Panc1 (cell line): ENCODE measurements around the gene MRPL27. TPM values are rescaled to one million over a fixed set of nuclear protein-coding genes. Genes with fewer than 3 reads are reported as not detected.

Source experiments
- ATAC-seq: fragments of 200-7000 bp; cut with Tn5 transposase; 2 replicates; pipeline ENCODE4 v1.9.1; 2020; ENCODE audit warnings: mild to moderate bottlenecking, moderate library complexity
- BruUV-seq: library from RNA; stranded (reverse); fragments of 400-500 nt; replicated peaks from 2 replicates; lab custom pipeline; 2021; lab: Mats Ljungman, UMichigan
- CTCF ChIA-PET: fragments of 300-600 bp; sonication (Branson Sonifier 250); formaldehyde crosslinking; loops from one replicate; lab custom pipeline; 2022; ENCODE audit warnings: antibody characterized with exemption; lab: Charles Lee
- POLR2A ChIA-PET: fragments of 300-600 bp; sonication (Branson Sonifier 250); formaldehyde crosslinking; loops from one replicate; lab custom pipeline; 2022; ENCODE audit warnings: antibody characterized with exemption; lab: Charles Lee
- DNase-seq: peaks from one replicate; pipeline ENCODE4 v3.0.0-alpha.2; 2010; ENCODE audit warnings: low read depth, low spot score
- H3K27ac ChIP-seq: 2 replicates; pipeline ENCODE4 v1.5.1; 2011; ENCODE audit warnings: mild to moderate bottlenecking, low read length, inconsistent platforms
- H3K27me3 ChIP-seq: fragments of 200-500 bp; sonication (Bioruptor generic); 2 replicates; pipeline ENCODE4 v1.6.0; 2014; ENCODE audit warnings: low read length, inconsistent platforms; ENCODE audit not compliant: control insufficient read depth, insufficient read depth
- H3K36me3 ChIP-seq: fragments of 200-500 bp; sonication (Bioruptor generic); 2 replicates; pipeline ENCODE4 v1.5.1; 2014; ENCODE audit warnings: inconsistent platforms, mild to moderate bottlenecking, low read length, moderate library complexity; ENCODE audit not compliant: control insufficient read depth, insufficient read depth
- H3K4me1 ChIP-seq: 2 replicates; pipeline ENCODE4 v1.5.1; 2011; ENCODE audit warnings: inconsistent platforms, mild to moderate bottlenecking, low read length, moderate library complexity; ENCODE audit not compliant: control insufficient read depth, insufficient read depth
- H3K4me3 ChIP-seq, 2 experiments: 2 replicates each; pipeline ENCODE4 v1.5.1; 2011 to 2012; ENCODE audit warnings: low read depth in 2 of 2, low read length in 2 of 2, mild to moderate bottlenecking in 2 of 2, inconsistent platforms in 1 of 2, moderate library complexity in 1 of 2
- H3K9me3 ChIP-seq: fragments of 200-500 bp; sonication (Bioruptor generic); 2 replicates; pipeline ENCODE4 v1.5.1; 2014; ENCODE audit warnings: low read depth, mild to moderate bottlenecking, inconsistent platforms, low read length, moderate library complexity; ENCODE audit not compliant: control insufficient read depth, insufficient read depth
- POLR2AphosphoS5 ChIP-seq: IDR thresholded peaks from 2 replicates; pipeline ENCODE4 v1.6.1; 2012; ENCODE audit warnings: mild to moderate bottlenecking, low read depth, low read length, moderate library complexity
- SIN3A ChIP-seq: IDR thresholded peaks from 2 replicates; pipeline ENCODE4 v1.6.1; 2012; ENCODE audit warnings: low read depth, mild to moderate bottlenecking, low read length, moderate library complexity, borderline replicate concordance; ENCODE audit not compliant: insufficient read depth
- TCF7L2 ChIP-seq: IDR thresholded peaks from 2 replicates; pipeline ENCODE4 v1.6.1; 2011; ENCODE audit warnings: mild to moderate bottlenecking, low read depth, low read length, inconsistent platforms
- in situ Hi-C: cut with HindIII; loops from 2 replicates; pipeline ENCODE4 v1.10.0; 2016; ENCODE audit warnings: low sequenced_read_pairs, low pct_unique_long_range_greater_than_20kb
- intact Hi-C: fragments of 100-400 bp; cut with micrococcal nuclease; formaldehyde crosslinking; loops from one replicate; pipeline ENCODE4 v1.10.0; 2022; ENCODE audit not compliant: unreplicated experiment
- total RNA-seq: library from RNA; stranded (reverse); gene quantifications from one replicate; pipeline ENCODE4 v1.2.1, GENCODE V29; 2021; ENCODE audit not compliant: unreplicated experiment
- TF ChIP-seq, protein P1 (sequence below): fragments of 450-650 bp; IDR thresholded peaks from 2 replicates; pipeline ENCODE4 v1.5.1; 2017; ENCODE audit warnings: mild to moderate bottlenecking
- TF ChIP-seq, protein P2 (sequence below), 2 experiments: IDR thresholded peaks; 2 replicates each; pipeline ENCODE4 v1.6.1; 2011 to 2012; ENCODE audit warnings: low read depth in 2 of 2, control low read depth in 1 of 2, low read length in 1 of 2, mild to moderate bottlenecking in 1 of 2, moderate library complexity in 1 of 2; ENCODE audit not compliant: insufficient read depth in 1 of 2

Gene MRPL27
- total RNA-seq, 1 experiment from 2014 or later, result 136 TPM

DNA sequence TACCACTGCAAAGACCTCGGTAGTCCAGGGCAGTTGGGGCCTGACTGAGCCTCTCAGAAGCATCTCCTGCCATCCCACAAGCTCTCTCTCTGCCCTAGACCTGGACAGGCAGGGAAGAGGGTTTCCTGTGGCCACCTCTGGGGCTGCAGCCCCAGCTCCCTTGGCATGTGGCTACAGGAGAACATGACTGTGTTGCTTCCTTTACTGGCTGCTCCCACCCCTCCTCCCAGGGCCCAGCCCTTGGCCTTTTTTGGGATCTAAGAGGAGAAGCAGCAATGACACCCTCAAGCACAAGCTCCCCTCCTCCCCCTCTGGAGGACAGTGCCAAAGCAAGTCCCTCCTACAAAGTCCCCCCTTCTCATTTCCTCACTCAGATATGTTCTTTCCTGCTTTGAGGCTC is 5.6 kb downstream of the MRPL27 start:
- in situ Hi-C loops (no loop called here), intact Hi-C loops (no loop called here)
- Histone ChIP-seq H3K27ac (no peak overlapping the region), H3K27me3 (no peaks in the 10 kb centered on the region), H3K4me3 (no peak overlapping the region), H3K36me3 (peaks cover 21% of the 10 kb centered on the region), H3K9me3 (no peaks in the 10 kb centered on the region), H3K4me1 (peaks cover 12% of the 10 kb centered on the region)
- CTCF ChIA-PET, result no interaction called here
- POLR2A ChIA-PET, result no interaction called here
- BruUV-seq, result no TSS peak
- DNase-seq, result no peak
- TF ChIP-seq, protein P1, sequence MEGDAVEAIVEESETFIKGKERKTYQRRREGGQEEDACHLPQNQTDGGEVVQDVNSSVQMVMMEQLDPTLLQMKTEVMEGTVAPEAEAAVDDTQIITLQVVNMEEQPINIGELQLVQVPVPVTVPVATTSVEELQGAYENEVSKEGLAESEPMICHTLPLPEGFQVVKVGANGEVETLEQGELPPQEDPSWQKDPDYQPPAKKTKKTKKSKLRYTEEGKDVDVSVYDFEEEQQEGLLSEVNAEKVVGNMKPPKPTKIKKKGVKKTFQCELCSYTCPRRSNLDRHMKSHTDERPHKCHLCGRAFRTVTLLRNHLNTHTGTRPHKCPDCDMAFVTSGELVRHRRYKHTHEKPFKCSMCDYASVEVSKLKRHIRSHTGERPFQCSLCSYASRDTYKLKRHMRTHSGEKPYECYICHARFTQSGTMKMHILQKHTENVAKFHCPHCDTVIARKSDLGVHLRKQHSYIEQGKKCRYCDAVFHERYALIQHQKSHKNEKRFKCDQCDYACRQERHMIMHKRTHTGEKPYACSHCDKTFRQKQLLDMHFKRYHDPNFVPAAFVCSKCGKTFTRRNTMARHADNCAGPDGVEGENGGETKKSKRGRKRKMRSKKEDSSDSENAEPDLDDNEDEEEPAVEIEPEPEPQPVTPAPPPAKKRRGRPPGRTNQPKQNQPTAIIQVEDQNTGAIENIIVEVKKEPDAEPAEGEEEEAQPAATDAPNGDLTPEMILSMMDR, result no peak
- no peak for TF ChIP-seq TCF7L2
- TF ChIP-seq POLR2AphosphoS5, result no peak
- no peak for TF ChIP-seq SIN3A
- TF ChIP-seq, protein P2, sequence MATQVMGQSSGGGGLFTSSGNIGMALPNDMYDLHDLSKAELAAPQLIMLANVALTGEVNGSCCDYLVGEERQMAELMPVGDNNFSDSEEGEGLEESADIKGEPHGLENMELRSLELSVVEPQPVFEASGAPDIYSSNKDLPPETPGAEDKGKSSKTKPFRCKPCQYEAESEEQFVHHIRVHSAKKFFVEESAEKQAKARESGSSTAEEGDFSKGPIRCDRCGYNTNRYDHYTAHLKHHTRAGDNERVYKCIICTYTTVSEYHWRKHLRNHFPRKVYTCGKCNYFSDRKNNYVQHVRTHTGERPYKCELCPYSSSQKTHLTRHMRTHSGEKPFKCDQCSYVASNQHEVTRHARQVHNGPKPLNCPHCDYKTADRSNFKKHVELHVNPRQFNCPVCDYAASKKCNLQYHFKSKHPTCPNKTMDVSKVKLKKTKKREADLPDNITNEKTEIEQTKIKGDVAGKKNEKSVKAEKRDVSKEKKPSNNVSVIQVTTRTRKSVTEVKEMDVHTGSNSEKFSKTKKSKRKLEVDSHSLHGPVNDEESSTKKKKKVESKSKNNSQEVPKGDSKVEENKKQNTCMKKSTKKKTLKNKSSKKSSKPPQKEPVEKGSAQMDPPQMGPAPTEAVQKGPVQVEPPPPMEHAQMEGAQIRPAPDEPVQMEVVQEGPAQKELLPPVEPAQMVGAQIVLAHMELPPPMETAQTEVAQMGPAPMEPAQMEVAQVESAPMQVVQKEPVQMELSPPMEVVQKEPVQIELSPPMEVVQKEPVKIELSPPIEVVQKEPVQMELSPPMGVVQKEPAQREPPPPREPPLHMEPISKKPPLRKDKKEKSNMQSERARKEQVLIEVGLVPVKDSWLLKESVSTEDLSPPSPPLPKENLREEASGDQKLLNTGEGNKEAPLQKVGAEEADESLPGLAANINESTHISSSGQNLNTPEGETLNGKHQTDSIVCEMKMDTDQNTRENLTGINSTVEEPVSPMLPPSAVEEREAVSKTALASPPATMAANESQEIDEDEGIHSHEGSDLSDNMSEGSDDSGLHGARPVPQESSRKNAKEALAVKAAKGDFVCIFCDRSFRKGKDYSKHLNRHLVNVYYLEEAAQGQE (IDR thresholded peaks at IDR 0.05; ENCODE audit: insufficient read depth in 1 of 2, low read depth in 2 of 2, low read length in 1 of 2), result no peak
- no peak for ATAC-seq

DNA sequence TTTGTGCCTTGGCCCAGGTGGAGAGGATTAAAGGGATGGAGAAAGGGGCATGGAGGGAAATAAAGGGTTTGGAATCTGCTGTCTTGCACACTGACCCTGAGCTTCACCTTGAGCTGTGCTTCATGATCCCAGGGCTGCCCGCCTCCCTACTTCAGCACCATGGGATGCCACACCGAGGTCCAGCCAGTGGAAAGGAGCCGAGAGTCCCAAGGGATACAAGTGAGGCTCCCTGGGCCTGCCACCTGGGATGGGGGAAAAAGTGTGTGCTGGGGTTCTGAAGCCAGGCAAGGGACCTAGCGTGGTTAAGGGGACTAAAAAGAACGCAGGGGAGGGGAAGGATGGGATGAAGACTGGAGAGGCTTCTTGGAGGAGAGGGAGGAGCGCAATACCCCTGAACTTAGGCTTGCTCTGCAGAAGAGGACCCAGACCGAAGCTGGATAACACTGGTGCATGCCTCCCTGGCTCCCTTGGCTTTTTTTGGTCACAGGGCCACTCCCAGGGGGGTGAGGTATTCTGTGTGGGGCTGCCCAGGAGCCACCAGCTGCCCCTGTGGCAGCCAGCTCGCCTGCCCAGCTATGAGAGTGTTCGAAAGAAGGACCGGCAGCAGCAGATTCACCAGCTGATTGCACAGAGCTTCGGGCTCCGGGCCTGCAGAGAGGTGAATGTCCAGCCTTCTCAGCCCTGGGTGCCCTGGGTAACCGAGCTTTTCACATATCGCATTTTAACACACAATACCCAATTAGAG is 7.2 kb downstream of the MRPL27 start:
- ATAC-seq (no peak), DNase-seq (no peak)
- Histone ChIP-seq H3K4me1 (peaks cover 7% of the 10 kb centered on the region; the same call in 1 of the 2 replicates), H3K9me3 (no peaks in the 10 kb centered on the region), H3K36me3 (peaks cover 21% of the 10 kb centered on the region), H3K27ac (no peak overlapping the region), H3K27me3 (no peaks in the 10 kb centered on the region), H3K4me3 (no peak overlapping the region)
- TF ChIP-seq SIN3A, result no peak
- 0 out of 2 replicates have a peak, but pooled peaks have one; percentile 16 for TF ChIP-seq POLR2AphosphoS5
- no peak for TF ChIP-seq TCF7L2
- ChIA-PET CTCF (interaction anchor here (1.1 to 1.2 kb wide), 2 partner anchors 164 to 168 kb away, joined by 3 to 4 read pairs; no protein-coding TSS in a partner anchor), POLR2A (no interaction called here)
- no TSS peak for BruUV-seq
- in situ Hi-C loops (no loop called here), intact Hi-C loops (no loop called here)

DNA sequence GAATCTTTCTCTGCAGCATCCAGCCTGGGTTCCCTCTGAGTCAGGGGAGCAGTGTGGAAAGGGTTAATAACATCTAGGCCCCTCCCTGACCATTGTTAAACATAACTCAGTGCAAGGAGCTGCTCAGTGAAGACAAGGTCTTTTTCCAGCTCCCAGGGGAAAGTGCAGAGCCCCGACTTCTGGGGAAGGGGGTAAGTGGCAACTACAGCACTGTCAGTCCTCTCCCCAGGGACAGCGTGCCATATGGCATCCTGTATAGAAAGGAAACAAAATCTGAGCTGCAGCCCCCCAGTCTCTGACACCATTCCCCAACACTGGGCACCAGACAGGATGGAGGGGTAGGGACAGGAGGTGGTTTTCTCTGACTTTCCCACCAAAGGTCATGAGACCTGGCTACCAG is 7.8 kb downstream of the MRPL27 start:
- in situ Hi-C loops (no loop called here), intact Hi-C loops (no loop called here)
- DNase-seq (no peak), ATAC-seq (no peak)
- peaks cover 21% of the 10 kb centered on the region for H3K36me3 ChIP-seq
- no peak overlapping the region for H3K4me3 ChIP-seq
- H3K27ac ChIP-seq, result no peak overlapping the region
- no TSS peak for BruUV-seq
- POLR2A ChIA-PET, result no interaction called here
- no peaks in the 10 kb centered on the region for H3K9me3 ChIP-seq
- CTCF ChIA-PET, result interaction anchor here (1.1 to 1.2 kb wide), 2 partner anchors 163 to 167 kb away, joined by 3 to 4 read pairs; no protein-coding TSS in a partner anchor
- H3K4me1 ChIP-seq, result peaks cover 7% of the 10 kb centered on the region; the same call in 1 of the 2 replicates
- TF ChIP-seq, protein P2 (IDR thresholded peaks at IDR 0.05; ENCODE audit: insufficient read depth in 1 of 2, low read depth in 2 of 2, low read length in 1 of 2), result no peak
- TF ChIP-seq POLR2AphosphoS5 (no peak), SIN3A (no peak), TCF7L2 (no peak)
- TF ChIP-seq, protein P1, result no peak
- H3K27me3 ChIP-seq, result no peaks in the 10 kb centered on the region
